ENCODE measurements around the gene ZNF764.

ZNF764 gene

DNA sequence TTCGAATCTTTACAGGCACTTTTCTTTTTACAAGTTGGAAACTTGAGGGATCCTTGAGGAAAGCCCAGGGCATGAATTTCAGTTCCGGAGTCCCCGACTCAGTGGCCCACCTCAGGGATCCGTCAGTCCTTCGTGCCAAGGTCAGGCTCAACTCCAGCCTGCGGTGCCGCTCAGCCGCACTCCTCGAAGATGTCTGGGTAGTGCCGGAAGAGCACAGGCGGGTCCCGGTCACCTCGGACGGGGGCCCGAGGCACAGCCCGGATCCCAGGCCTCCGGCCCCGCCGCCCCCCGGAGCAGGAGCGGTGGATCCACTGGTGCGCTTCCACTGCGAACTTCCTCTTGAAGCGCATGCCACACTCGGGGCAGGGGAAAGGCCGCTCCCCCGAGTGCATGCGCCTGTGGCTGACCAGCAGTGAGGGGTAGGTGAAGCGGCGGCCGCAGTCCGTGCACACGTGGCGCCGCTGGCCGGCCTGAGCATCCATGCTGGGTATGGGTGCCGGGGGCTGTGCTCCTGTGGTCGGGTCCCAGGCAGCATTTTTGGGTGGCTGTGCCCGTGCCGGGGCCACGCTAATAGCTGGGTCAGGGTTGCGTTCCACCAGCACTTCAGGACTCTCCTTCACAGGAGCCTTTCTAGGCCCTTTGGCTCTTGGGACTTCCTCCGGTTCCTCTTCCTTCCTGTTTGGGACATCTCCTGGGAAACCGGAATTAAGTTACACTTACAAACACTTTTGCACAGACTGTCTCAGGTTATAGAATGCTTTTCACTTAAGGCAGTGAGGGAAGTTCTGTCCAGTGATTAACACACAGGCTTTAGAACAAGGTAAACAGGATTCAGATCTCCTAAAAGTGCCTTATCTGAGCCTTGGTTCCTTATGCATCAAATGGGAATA lies 11.8 kb upstream of the ZNF764 start:
- DNase-seq: no peak

DNA sequence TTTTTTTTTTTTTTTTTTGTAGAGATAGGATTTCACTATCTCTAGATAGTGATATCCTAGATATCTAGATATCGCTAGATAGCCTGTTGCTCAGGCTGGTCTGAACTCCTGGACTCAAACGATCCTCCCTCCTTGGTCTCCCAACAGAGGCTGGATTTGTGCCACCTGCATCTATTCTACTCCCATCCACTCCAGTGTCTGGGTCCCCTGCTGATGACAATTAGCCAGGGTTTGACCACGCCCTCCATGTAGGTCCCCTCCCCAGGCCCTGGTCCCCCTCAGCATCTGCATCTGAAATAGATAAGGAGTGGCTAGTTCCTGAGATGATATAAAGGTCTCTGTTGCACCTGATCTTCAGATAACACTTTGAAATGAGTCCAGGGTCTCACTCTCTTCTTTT lies 11.1 kb upstream of the ZNF764 start:
- no peak for DNase-seq

DNA sequence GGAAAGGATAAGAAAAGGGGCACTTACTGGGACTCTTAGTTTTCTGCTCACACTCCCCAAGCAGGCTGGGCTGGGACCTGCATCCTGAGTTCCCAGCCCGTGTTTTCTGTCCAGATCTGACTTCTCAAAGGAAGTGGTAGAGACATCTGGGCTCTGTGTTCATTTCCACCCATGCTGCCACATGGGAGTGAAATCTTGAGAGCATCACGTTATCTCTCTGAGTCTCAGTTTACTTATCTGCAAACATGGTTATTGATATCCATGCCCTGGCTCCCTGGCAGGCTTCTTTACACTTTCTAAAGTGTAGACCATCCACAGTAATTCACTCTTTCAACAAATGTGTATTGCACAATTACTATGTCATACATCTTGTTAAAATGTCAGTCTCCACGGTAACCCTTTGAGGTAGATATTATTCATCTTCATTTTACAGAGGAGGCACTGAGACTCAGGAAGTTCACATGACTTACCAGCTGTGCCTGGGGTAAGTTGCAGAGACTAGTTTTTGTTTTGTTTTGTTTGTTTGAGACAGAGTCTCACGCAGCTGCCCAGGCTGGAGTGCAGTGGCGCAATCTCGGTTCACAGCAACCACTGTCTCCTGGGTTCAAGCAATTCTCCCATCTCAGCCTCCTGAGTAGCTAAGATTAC lies 9.9 kb upstream of the ZNF764 start:
- DNase-seq: peak; percentile 46

DNA sequence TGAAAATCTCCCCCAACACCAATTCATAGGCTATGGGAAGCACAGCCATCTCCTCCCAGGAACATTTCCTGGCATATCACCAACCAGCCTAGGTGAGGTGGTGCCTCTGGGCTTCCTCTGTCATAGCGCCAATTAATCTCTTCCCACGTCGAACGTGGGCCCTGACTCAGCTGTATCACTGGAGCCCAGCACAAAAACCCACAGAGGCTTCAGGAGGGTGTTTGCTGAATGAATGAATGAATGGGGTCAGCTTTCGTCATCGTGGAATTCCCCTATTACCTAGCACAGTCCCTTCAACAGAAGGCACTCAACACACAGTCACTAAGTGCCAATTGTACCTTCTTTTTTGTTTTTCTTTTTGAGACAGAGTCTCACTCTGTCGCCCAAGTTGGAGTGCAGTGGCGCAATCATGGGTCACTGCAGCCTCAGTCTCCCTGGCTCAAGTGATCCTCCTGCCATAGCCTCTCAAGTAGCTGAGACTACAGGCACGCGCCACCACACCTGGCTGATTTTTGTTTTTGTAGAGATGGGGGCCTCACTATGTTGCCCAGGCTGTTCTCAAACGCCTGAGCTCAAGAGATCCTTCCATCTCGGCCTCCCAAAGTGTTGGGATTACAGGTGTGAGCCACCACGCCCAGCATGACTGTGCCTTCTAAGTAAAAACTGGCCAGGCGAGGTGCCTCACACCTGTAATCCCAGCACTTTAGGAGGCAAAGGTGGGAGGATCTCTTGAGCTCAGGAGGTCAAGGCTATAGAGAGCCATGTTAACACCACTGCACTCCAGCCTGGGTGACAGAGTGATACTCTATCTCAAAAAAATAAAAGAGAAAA lies 9.2 kb upstream of the ZNF764 start:
- peak; percentile 47 for DNase-seq

DNA sequence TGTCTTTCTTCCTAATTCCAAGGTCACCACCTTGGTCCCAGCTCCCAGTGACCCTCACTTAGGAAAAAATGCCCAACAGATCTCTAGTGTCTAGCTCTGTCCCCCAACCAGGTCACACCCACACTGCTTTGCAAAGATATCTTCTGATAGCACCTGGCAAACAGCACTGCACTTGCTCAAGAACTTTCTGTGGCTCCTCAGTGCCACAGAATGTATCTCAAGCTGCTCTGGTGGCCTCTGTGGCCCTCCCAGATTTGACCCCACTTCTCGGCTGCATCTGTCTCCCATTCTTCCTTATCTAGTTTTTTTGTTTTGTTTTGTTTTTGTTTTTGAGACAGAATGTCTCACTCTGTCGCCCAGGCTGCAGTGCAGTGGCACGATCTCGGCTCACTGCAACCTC lies 8.4 kb upstream of the ZNF764 start:
- DNase-seq: no peak

DNA sequence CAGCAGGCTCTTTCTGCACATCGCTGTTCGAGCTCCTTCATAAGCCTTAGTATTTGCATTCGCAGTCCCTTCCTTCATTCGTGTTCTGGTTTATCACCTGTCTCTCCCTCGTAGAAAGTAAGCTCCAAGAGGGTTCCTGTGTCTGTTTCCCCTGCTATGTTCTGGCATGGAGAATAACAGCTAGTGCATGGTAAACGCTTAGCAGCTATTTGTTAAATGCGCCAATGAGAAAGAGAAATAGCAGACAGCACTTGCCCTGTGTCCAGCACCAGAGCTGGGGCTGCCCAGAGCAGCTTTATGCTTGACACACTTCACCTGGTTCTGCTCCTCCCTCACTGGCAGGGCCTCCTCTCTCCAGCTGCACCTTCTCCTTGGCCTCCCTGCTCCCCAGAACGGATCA lies 7.8 kb upstream of the ZNF764 start:
- no peak for DNase-seq

DNA sequence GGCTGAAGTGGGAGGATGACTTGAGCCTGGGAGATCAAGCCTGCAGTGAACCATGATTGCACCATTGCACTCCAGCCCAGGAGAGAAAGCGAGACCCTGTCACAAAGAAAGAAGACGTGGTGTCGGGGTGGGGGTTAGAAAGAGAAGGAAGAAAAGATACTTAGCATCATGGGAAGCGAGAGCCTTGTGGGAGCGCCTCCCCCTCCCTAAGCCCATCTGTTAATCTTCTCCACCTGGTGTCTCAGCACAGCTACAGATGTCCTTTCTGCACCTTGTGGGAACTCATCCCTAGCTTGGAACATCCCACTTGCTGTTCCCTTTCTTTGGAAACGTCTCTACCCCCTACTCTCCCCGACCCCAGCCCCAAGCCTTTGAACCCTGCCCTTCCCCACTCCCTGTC lies 7.4 kb upstream of the ZNF764 start:
- no peak for DNase-seq

DNA sequence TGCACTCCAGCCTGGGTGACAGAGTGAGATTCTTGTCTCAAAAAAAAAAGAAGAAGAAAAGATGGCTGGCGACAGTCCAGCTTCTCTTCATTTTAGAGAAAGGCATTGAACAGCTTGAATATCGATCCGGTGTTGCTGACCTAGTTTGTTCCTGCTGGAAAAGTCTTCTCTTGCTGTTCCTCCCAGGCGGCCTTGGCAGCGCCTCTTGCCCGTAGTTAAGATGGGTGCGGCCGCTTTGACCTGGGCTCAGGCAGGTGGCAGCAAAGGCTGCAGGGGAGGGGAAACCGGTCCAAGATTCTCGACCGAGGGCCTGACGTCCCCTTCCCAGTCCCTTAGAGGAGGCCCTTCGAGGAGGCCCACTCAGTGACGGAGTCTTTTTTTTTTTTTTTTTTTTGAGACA lies 3.8 kb upstream of the ZNF764 start:
- DNase-seq: no peak

DNA sequence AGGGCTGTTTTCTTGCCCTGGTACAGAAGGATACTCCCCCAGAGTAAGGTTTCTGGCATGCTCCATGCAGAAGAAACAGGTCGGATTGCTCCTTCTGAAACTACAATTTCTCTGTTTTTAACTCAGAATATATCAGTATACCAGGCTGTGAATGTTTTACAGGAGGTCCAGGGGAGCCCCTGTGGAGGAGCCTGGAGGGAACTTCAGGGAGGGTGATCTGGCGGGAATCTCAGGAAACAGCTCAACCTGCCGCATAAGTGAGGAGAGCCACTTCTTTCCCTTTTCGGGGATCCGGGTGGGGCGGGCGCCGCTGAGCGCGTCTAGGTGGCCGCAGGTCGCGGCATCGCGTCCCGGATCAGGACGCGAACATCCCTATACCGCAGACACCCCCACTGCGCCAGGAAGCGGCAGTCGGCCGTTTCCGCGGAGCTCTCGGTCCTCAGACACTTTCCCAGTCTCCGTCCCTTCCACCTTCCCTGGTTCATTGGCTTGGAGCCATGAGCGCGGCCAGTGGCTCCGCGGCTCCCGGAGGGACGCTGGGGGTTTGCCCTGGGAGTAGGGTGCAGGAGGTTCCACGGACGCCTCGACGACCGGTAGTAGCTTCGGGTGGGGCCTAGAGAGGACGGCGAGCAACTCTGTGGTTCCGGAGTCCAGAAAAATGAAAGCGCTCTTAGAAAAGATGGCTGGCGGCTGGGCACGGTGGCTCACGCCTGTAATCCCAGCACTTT lies 3.1 kb upstream of the ZNF764 start:
- DNase-seq: peak; percentile 38

DNA sequence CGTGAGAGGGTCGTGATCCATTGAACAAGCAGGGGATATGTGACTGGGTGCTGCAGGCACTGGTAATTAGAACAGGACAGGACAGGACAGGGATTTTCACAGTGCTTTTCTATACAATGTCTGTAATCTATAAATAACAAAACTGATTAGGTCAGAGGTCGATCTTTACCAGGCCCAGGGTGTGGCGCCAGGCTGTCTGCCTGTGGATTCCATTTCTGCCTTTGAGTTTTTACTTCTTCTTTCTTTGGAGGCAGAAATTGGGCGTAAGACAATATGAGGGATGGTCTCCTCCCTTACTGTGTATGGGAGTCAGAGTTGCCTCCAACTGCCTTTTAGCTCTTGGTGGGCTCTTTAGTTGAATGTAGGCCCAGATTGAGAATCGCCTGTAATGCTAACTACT lies 1.5 kb upstream of the ZNF764 start:
- no peak for DNase-seq

DNA sequence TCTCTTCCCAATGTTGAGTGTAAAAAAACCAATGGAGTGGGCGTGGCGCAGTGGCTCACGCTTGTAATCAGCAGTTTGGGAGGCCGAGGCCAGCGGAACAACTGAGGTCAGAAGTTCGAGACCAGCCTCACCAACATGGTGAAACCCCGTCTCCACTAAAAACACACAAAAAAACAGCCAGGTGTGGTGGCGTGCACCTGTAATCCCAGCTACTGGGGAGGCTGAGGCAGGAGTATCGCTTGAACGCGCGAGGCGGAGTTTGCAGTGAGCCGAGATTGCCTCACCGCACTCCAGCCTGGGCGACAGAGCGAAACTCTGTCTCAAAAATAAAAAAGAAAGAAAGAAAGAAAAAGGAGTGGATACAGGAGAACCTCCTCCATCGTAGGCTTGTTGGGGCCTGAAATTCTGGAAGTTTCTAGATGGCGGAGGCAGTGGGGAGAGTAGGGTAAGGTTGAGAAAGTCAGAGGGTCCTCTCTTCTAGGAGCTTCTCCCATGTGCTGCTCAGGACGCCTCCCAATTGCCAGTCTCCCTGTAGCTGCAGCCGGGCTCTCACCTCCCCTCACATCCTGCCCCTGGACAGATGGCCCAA lies 709 bp upstream of the ZNF764 start:
- no peak for DNase-seq

DNA sequence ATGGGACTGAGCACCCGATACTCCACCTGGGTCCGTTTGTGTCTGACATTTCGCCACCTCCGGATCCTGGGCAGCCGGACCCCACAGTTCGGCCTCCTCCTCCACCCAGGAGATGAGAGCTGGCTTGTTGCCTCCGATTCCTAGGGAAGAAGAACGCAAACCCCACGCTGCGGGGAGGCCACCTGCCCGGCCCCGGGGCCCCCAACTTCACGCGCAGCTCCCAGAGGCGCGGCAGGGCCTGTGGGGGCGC lies 542 bp downstream of the ZNF764 start:
- DNase-seq: no peak

DNA sequence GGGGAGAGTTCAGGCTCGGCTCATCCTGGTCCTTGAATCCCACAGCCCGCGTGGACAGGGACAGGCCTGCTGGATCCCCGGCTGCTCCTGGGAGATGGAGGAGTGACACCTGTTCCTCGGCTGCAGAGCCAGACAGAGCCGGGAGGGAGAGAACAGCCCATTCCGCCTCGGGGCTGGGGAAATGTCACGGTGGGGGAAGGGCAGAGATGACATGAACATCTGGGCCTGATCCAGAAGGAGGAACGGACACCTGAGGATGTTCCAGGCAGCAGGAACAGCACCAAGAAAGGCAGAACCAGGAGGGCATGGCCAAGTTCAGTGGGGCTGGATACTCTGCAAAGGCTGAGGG lies 2.1 kb downstream of the ZNF764 start:
- DNase-seq: no peak

DNA sequence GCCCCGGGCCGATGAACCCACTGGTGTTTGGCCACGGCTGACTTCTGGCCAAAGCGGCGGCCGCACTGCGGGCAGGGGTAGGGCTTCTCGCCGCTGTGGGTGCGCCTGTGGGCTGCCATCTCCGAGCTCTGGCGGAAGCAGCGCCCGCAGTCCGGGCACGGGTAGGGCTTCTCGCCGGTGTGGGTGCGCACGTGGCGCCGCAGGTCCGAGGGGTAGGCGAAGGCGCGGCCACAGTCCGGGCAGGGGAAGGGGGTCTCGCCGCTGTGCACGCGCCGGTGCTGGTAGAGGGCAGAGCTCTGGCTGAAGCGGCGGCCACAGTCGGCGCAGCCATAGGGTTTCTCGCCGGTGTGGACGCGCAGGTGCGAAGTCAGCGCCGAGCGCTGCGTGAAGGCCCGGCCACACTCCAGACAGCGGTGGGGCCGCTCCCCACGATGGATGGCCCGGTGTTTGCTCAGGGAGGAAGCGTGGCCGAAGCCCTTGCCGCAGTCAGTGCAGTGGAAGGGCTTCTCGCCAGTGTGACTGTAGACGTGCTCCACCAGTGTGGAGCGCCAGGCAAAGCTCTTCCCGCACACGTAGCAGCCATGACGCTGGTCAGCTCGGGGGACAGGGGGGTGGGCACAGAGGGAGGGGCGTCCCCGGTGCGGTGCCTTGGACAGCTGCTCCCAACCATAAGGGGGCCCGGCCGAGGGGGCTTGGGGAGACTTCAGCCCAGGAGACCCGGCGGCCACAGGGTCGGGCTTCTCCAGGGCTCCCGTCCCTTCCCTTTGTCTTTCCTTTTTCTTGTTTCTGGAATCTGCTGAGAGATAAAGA lies 2.7 kb downstream of the ZNF764 start:
- DNase-seq: no peak

DNA sequence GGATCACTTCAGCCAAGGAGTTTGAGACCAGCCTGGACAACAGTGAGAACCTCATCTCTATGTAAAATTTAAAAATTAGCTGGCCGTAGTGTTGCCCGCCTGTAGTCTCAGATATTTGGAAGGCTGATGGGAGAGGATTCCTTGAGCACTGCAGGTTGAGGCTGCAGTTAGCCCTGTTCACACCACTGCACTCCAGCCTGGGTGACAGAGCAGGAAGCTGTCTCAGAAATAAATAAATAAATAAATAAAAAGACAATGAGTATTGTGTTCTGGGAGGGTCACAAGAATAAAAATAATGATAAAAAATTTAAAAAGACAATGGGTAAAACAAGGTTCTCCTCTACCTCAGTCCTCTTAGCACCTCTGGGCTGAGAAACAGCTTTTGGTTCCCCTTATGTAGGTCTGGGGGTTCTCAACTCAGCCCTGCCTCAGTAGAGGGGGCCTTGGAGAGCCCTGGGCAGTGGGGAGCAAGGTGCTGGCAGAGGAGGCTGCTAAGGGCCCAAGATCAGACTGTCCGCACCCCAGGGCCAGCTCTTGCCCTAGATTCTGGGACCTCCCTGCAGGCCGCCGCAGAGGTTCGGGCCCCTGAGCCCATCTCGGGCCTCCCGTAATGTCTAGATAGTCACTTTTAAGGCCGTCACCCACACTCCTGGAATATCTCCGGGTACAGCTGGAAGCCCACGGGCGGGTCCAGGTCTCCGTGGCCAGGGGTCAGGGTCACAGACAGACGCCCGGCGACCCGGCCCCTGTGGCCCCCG lies 3.4 kb downstream of the ZNF764 start:
- DNase-seq: no peak

DNA sequence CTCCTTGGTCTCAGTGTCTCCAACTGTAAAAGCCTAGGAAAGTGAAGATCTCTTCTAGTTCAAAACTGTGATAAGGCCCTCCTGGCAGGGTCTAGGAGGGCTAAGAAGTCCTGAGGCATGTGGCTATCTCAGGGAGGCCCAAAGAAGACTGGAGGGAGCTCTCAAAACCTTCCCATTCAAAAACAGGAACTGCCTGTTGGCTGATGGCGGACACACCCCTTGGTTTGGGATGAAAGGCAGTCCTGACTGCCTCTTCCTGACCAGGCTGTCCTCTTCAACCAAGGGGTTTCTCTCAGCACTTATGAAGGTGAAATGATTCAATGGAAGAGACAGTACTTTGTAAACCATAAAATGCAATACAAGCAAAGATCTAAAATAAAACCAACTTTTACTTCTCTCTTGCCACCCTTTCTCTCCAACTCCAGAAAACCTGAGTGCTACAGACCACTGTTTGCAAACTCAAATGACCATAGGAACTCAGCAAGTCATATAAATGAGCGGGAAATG lies 4.7 kb downstream of the ZNF764 start:
- DNase-seq: no peak

DNA sequence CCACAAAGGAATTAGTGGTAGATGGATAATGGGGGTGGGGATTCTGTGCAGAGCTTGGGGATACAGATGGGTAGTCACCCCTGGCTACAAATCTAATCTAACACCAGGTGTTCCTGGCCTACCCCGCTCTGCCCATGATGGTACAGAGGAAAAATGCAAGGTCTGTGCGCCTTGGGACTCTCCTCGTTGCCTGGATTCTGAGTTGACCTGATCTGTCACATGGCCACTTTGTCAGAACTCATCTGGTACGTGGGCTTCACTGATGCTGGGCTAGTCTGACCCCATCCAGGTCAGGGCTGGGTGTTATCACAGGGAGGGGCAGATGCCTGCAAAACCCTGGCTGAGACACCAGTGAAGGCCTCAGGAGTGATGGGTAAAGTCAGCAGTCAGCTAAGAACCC lies 5.2 kb downstream of the ZNF764 start:
- no peak for DNase-seq

DNA sequence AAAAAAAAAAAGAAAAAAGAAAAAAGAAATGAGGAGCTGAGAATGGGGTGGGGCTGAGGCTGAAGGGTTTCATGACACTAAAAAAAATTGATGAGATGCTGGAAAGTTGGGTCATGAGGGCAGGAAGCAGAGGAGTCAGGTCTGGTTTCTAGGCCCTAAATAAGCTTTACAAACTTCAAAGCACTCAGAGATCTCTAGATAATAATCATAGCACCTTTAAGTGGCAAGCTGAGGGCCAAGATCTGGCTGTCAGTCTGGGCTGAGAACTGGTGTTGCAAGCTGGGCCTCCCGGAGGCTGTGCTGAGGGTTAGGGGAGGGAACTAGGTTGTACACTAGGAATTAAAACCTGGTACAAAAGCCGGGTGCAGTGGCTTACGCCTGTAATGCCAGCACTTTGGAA lies 6.4 kb downstream of the ZNF764 start:
- peak; percentile 64 for DNase-seq

DNA sequence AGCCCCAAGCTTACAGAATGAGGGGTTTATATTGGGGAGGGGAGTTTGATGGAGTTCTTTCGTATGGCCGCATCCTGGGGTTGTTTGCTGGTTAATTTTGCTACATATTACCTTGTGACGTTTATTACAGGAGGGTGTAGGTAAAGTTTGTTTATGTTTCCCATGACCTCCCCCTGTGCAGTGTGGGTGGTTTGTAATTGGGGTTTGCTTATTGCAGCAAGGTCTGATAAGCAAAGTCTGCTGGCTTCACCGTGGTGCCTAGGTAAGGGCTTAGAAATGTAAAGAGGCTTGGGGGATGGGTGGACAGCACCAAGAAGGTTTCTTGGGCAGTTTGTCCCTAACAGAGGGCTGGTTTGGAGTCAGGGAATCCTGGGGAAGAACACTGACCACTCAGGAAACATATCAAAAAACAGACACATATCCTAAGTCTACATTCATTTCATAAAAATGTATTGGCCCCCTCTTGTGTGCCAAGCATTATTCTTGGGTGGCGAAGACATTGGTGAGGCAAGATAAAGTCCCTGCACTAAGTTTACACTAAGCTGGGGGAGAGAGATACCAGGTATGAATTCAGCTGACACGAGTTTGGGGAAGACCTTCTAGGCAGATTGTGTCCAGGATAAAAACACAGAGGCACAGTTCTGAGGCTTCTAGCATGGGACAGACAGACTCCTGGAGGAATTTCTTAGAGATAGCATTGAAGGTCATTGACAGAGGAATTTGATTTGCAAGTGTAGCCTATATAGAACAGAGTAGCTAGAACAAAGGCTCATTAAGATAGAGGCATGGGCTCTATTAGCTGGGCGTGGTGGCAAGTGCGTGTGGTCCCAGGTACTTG lies 9.5 kb downstream of the ZNF764 start:
- no peak for DNase-seq

DNA sequence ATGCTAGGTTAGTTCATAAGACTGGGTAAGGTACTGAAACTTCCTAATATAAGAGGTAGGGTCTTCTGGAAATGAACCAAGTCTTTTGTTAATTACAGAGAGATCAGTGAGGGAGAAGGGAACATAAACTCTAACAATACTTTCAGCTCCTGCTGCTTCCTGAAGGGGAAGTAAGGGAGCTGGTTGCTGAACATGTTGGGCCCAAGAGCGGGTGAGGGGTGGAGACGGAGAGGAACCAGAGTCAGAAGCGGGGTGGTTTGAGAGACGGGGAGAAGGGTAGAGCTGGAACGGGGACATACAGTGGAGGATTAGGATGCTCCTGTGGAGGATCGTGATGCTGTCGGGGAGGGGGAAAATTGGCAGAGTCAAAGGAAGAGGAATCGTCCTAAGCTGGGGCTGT lies 12.1 kb downstream of the ZNF764 start:
- no peak for DNase-seq

Measured in activated T-cell treated with anti-CD3 and anti-CD28 coated beads, Interleukin-2, amount 50 U/mL, for 1 hour (primary cell).